ENCODE data around the gene ANKS1A. TPM values are rescaled to one million over a fixed set of nuclear protein-coding genes. Genes with fewer than 3 reads are reported as not detected.

The ANKS1A gene
- total RNA-seq, 1 experiment from 2014 or later: 26.5 TPM

DNA sequence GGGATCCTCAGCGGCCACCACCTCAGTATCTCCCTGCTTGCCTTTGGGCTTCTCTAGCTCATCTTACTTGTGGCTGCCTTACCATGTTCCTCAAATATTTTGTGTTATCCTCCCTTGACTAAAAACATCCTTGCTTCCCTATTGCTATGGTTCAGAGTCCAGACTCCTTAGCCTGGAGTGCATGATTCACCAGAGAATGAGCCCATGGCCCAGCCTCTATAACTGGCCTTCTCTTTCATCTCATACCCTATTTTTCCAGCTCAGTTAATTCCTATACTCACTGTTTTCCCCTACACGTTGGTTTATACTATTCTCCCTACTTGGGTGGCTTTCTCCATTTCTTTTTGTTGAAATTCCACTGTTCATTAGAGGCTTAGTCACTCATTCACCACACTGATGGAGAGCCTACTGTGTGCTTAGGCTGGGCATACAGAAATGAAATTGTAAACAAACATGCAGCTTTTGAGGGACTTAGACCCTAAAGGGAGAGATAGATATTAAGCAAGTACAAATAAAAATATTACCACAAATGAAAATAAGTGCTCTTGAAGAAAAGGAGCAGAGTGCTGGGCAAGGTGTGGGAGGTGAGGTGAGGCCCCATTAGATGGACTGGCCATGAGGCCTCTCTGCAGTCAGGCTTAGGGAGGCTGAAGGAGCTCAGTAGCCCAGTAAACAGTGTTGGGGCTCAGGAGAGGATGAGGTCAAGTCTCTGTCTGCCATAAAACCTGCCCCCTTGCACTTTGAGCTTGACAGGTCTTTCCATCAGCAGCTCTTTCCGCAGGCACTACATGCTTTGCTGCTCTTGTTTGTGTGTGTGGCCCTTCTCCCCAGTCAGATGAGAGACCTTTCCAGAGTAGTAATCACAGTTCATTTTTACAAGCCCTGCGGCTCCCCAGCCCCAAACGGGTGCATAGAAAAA, 142.8 kb downstream of the ANKS1A start:
- no peaks in the 10 kb centered on the region for H3K27me3 Mint-ChIP-seq (ENCODE audit: low read depth)
- no peak overlapping the region for H2BK5ac ChIP-seq (ENCODE audit: insufficient read length, low read length)
- no peak overlapping the region for H3K18ac ChIP-seq (ENCODE audit: insufficient read length, low read depth, low read length)
- H3K14ac ChIP-seq (ENCODE audit: insufficient read depth, low read length): no peak overlapping the region
- no peak overlapping the region for H2BK20ac ChIP-seq (ENCODE audit: low read depth, low read length, poor library complexity, severe bottlenecking)
- no peak overlapping the region for H3T11ph ChIP-seq (ENCODE audit: low read length)
- peak overlapping the region in 2 of 3 experiments; percentile 19 to 52; a peak in 4 of 7 replicates for H3K27ac Mint-ChIP-seq
- H3K4ac ChIP-seq (ENCODE audit: low read depth, low read length): no peak overlapping the region
- H3K79me1 ChIP-seq (ENCODE audit: insufficient read depth, low read depth, low read length, poor library complexity, severe bottlenecking): no peaks in the 10 kb centered on the region
- peak; percentile 16 for DNase-seq
- no peak overlapping the region for H3K4me2 ChIP-seq (ENCODE audit: insufficient read depth, insufficient read length, low read length)
- no peak overlapping the region for H3K27ac ChIP-seq (ENCODE audit: insufficient read length, low read depth, low read length)
- H3K56ac ChIP-seq (ENCODE audit: insufficient read length, low read depth, low read length): no peak overlapping the region
- H4K91ac ChIP-seq (ENCODE audit: insufficient read length, low read depth, low read length): no peak overlapping the region
- H3K27me3 ChIP-seq (ENCODE audit: insufficient read depth, low read length): no peaks in the 10 kb centered on the region
- H2BK12ac ChIP-seq (ENCODE audit: insufficient read length, low read depth, low read length): no peak overlapping the region
- H2AK5ac ChIP-seq (ENCODE audit: insufficient read length, low read length): no peak overlapping the region
- TF ChIP-seq, protein P1, sequence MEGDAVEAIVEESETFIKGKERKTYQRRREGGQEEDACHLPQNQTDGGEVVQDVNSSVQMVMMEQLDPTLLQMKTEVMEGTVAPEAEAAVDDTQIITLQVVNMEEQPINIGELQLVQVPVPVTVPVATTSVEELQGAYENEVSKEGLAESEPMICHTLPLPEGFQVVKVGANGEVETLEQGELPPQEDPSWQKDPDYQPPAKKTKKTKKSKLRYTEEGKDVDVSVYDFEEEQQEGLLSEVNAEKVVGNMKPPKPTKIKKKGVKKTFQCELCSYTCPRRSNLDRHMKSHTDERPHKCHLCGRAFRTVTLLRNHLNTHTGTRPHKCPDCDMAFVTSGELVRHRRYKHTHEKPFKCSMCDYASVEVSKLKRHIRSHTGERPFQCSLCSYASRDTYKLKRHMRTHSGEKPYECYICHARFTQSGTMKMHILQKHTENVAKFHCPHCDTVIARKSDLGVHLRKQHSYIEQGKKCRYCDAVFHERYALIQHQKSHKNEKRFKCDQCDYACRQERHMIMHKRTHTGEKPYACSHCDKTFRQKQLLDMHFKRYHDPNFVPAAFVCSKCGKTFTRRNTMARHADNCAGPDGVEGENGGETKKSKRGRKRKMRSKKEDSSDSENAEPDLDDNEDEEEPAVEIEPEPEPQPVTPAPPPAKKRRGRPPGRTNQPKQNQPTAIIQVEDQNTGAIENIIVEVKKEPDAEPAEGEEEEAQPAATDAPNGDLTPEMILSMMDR (conservative IDR thresholded peaks at IDR 0.05): no peak
- peaks cover 51% of the 10 kb centered on the region in 2 experiments for H3K4me1 Mint-ChIP-seq
- no peaks in the 10 kb centered on the region for H3K9me3 Mint-ChIP-seq
- H4K20me1 ChIP-seq (ENCODE audit: control insufficient read depth, insufficient read depth, insufficient read length): no peaks in the 10 kb centered on the region
- H3K4me3 Mint-ChIP-seq: no peak overlapping the region
- no peaks in the 10 kb centered on the region for H3K9me3 ChIP-seq (ENCODE audit: control insufficient read depth, low read depth, low read length)
- no peak overlapping the region for H2BK120ac ChIP-seq (ENCODE audit: low read depth, low read length, poor library complexity, severe bottlenecking)
- peaks cover 0 to 4% (median 2%) of the 10 kb centered on the region in 3 experiments; a peak in 3 of 7 replicates for H3K36me3 Mint-ChIP-seq (ENCODE audit: insufficient read depth in 1 of 3, low read depth in 3 of 3)
- no peak overlapping the region for H2BK15ac ChIP-seq (ENCODE audit: low read depth, low read length)
- H3K23ac ChIP-seq (ENCODE audit: insufficient read length, low read depth, low read length): no peak overlapping the region
- H3K23me2 ChIP-seq (ENCODE audit: insufficient read length, low read depth, low read length, poor library complexity, severe bottlenecking): no peaks in the 10 kb centered on the region
- peaks cover 16% of the 10 kb centered on the region; the same call in 1 of the 2 replicates for H3K4me1 ChIP-seq (ENCODE audit: insufficient read depth, low read length)
- no peaks in the 10 kb centered on the region for H3K79me2 ChIP-seq (ENCODE audit: insufficient read depth, low read length)
- H4K8ac ChIP-seq (replicated peaks; ENCODE audit: insufficient read length, low read depth, low read length): no peak overlapping the region
- H4K5ac ChIP-seq (ENCODE audit: insufficient read length, low read depth, low read length): no peak overlapping the region
- no peak overlapping the region for H2AFZ ChIP-seq (ENCODE audit: low read length)
- WGBS (ENCODE audit: extremely low coverage, insufficient read length, low lambda C conversion rate): no CpG with 5 or more reads among the region's 5 CpGs
- no peak overlapping the region for H3K9ac ChIP-seq (ENCODE audit: extremely low read depth, insufficient read length, low read length)

Data from H9 (cell line).